ENCODE data around the gene OSTF1.
A peak's percentile ranks its signal among the peaks of the same experiment; 100 is the strongest.

OSTF1 gene

DNA sequence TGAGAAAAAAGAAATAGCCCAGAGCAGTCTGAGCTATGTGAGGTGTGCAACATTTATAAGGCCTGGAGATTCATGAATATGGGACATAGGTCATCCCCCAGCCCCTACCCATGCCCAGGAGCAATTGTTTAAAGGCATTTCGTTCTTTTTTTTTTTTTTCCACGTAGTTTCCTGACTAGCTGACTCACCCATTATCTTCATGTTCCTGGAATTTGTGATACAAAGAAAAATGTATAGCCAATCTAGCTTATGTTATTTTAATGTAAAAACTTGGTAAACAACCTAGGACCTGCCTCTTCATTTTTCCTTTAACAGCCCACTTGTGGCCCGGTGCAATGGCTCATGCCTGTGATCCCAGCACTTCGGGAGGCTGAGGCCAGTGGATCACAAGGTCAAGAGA is 81.3 kb downstream of the OSTF1 start:
- DNase-seq: no peak

DNA sequence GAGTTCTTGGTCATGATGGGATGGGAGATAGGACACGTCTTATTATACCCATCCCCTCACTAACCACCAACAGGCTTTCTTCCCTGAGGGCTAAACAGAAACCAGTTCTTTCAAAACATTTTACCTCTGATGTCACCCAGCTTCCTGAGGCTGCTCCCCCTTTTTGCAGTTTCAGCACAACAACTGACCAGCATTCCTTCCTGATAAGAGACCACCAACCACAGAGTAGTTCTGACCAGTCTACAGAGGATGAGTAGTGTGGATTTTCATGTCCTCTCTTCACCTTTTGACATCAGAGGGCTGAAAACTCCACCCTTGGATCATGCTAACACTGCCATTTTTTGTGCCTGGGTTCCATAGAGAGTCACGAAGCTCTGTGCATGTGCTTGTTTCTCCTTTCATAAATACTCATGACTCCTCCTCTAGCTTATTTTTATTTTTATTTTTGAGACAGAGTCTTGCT is 82.6 kb downstream of the OSTF1 start:
- DNase-seq: no peak

DNA sequence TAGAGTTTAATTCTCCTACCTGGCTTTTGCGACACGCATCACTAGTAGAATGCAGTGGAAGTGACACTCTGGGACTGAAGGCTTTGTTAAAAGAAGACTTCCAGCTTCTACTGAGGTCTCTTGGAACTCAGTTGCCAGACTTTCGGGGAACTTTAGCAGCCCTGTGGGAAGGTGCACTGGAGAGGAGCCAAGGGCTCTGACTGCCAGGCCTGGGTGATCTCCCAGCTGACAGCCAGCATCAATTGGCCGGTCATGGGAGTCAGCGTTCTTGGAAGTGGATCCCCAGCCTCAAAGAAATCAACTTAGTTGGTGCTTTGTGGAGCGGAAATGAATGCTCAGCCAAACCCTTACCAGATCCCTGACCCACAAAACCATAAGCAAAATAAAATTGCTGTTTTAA is 87.1 kb downstream of the OSTF1 start:
- no peak for DNase-seq

DNA sequence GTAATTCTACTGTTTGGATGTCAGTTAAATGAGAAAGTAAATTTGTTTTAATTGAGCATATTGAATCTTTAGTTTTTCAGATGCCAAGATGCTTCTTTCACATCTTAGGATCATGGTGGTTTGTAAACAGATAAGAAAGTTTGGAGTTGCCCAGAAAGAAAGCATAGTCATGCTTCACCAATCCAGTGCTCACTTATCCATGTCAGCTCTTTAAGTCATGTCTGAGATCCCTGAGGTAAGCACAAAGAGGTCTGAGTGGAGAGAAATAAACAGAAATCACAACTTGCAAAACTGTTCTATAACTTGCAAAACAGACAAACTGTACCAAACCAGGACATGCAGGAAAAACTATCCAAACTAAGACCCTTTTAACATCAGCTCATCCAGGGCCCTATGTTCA is 87.7 kb downstream of the OSTF1 start:
- DNase-seq: no peak

DNA sequence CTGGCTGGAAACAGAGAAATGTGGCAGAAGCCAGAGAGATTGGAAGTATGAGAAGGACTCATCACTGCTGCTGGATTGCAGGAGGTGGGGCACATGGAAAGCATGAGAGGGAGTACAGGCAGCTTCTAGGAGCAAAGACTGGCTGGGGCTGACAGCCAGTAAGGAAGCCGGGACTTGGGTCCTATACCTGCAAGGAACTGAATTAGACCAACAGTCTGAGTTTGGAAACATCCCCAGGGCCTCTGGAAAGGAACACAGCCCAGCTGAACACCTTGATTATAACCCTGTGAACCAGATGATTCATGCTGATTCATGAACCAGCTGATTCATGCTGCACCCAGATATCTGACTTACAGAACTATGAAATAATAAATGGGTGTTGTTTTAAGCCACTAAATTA is 93.4 kb downstream of the OSTF1 start:
- DNase-seq: no peak

DNA sequence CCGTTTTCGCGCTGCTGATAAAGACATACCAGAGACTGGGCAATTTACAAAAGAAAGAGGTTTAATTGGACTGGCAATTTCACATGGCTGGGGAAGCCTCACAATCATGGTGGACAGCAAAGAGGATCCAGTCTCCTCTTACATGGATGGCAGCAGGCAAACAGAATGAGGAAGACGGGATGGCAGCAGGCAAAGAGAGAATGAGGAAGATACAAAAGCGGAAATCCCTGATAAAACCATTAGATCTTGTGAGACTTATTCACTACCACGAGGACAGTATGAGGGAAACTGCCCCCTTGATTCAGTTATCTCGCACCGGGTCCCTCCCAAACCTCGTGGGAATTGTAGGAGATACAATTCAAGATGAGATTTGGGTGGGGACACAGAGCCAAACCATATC is 95.0 kb downstream of the OSTF1 start:
- DNase-seq: no peak

DNA sequence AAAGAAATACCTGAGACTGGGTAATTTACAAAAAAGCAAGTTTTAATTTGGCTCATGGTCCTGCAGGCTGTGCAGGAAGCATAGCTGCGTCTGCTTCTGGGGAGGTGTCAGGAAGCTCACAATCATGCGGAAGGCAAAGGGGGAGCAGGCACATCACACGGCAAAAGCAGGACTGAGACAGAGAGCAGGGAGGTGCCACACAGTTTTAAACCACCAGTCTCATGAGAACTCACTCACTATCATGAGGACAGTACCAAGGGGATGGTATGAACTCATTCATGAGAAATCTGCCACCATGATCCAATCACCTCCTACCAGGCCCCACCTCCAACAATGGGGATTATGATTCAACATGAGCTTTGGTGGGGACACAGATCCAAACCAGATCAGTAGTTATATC is 96.2 kb downstream of the OSTF1 start:
- no peak for DNase-seq

DNA sequence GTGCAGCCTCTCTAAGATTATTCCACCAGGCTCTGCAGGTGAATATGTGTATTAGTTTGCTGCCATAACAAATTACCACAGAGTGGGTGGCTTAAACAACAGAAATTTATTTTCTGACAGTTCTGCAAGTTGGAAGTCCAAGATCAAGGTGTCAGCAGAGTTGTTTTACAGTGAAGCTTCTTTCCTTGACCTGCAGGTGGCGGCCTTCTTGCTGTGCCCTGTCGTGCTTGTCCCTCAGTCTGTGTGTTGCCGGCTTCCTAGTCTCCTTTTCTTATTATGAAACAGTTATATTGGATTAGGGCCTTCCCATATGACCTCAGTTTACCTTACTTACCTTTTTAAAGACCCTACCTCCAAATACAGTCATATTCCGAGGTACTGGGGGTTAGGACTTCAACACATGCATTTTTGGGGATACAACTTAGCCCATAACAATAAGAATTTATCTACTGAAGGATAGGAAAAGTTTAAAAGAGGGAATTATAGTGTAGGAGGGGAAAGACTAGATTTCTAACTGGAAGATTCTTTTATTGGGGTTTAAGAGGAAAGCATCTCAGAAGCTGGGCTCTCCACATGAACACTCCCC is 97.4 kb downstream of the OSTF1 start:
- DNase-seq: peak; percentile 58

DNA sequence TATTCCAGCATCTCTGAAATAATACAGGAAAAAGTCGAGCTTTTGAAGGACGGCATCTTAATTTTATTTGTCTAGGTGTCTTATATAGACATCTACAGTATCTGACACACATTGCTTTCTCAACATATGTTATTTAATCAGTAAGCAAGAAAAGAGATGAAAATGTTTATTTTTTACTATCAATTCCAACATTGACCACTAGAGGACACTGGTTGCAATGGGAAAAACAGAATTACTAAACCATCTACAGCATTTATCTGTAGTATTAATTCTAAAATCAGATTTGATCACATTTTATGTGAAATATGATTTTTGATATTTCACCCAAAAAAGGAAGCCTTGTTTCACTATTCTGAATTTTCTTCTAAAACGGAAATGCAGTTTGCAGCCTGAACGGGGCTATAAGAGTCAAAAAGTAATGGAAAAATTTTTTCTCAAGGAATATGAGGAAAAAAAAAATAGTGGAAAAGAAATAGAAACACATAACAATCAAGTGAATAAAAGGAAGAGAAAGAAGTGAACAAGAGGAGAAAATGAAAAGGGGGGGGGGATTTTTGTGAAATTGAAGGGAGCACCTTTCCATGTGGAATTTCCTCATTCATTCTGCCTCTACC is 98.6 kb downstream of the OSTF1 start:
- DNase-seq: no peak

DNA sequence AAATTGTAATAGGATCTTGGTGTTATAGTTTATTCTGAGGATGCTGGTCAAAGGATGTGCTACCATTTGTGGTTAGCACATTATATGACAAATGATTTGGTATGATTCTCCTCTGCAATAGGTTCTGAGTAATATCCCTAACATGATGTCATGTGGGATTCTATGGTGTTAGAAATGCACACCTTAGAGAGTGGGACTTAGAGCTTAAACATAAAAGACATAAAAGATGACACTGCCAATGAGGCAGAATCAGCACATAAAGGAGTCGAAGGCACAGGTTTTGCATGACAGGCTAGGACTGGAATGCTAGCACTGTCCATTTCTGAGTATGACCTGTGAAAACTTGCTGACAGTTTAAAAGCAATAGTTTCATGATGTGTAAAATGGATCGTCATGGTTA is 100.4 kb downstream of the OSTF1 start:
- DNase-seq: no peak

DNA sequence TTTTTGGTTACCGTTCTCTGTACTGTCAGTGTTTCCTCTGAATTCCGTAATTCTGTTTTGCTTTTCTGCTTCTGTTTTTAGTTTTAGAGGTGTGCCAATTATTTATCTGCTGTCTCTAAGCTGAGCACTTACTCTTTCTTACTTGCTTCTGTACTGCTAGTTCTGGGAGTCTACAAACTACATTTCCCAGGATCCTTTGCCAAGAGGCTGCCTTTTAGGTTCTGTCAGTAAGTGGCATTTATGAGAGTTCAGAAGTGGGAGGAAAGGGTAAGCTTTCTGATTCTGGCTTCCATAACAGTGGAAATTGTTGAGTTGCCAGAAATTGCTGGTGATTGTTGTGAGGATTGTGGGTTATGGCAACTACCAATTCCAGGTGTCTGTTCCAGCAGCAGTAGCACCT is 102.4 kb downstream of the OSTF1 start:
- DNase-seq: no peak
